ENCODE measurements around the gene NOXA1.

The NOXA1 gene

GRCh38 chr9:137396634-137397367 lies 26.4 kb upstream of the NOXA1 start:
- Histone ChIP-seq H3K4me3 (ENCODE audit: low read depth, low read length) (no peak overlapping the region), H3K27ac (peak overlapping the region; percentile 42), H3K27me3 (replicated peaks) (no peaks in the 10 kb centered on the region), H3K36me3 (replicated peaks) (no peaks in the 10 kb centered on the region)
- TF ChIP-seq, protein P1, sequence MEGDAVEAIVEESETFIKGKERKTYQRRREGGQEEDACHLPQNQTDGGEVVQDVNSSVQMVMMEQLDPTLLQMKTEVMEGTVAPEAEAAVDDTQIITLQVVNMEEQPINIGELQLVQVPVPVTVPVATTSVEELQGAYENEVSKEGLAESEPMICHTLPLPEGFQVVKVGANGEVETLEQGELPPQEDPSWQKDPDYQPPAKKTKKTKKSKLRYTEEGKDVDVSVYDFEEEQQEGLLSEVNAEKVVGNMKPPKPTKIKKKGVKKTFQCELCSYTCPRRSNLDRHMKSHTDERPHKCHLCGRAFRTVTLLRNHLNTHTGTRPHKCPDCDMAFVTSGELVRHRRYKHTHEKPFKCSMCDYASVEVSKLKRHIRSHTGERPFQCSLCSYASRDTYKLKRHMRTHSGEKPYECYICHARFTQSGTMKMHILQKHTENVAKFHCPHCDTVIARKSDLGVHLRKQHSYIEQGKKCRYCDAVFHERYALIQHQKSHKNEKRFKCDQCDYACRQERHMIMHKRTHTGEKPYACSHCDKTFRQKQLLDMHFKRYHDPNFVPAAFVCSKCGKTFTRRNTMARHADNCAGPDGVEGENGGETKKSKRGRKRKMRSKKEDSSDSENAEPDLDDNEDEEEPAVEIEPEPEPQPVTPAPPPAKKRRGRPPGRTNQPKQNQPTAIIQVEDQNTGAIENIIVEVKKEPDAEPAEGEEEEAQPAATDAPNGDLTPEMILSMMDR (IDR thresholded peaks at IDR 0.05; ENCODE audit: low read depth, low read length, missing control alignments), result no peak
- in situ Hi-C loops (cut with HindIII; ENCODE audit: low pct_ligation_motif_present, low sequenced_read_pairs), result no loop called here
- no peak for DNase-seq

GRCh38 chr9:137397675-137398423 lies 25.3 kb upstream of the NOXA1 start:
- in situ Hi-C loops (cut with HindIII; ENCODE audit: low pct_ligation_motif_present, low sequenced_read_pairs), result no loop called here
- no peak for DNase-seq
- no peaks in the 10 kb centered on the region for H3K36me3 ChIP-seq (replicated peaks)
- H3K27ac ChIP-seq, result no peak overlapping the region
- no peak overlapping the region for H3K4me3 ChIP-seq (ENCODE audit: low read depth, low read length)
- no peaks in the 10 kb centered on the region for H3K27me3 ChIP-seq (replicated peaks)
- TF ChIP-seq, protein P1 (IDR thresholded peaks at IDR 0.05; ENCODE audit: low read depth, low read length, missing control alignments), result no peak

DNA sequence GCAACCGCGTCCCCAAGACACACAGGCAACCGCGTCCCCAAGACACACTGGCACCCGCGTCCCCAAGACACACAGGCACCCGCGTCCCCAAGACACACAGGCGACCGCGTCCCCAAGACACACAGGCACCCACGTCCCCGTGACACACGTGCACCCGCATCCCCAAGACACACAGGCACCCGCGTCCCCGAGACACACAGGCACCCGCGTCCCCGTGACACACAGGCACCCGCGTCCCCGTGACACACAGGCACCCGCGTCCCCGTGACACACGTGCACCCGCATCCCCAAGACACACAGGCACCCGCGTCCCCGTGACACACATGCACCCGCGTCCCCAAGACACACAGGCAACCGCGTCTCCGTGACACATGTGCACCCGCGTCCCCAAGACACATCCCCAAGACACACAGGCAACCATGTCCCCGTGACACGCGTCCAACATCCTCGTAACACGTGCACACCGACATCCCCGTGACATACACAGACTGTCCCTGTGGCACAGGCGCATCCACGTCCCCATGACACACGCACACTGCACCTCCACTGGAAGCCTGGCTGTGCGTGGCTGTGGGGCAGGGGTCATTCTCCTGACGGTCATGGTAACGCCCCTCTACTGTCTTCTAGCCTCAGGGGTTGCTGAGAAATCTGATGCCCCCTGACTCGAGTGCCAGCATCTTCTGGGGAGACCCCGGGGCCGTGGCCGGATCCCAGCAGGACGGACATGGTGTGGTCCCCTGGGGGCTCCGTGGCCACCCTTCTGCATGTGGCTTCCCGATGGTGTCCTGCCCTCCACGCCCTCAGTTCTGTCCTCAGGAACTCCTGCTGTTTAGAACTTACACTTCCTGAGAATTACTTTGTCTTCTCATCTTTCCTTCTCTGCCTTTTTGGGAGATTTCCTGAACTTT lies 24.4 kb upstream of the NOXA1 start:
- no peaks in the 10 kb centered on the region for H3K36me3 ChIP-seq (replicated peaks)
- no peak overlapping the region for H3K27ac ChIP-seq
- in situ Hi-C loops (cut with HindIII; ENCODE audit: low pct_ligation_motif_present, low sequenced_read_pairs), result no loop called here
- no peak overlapping the region for H3K4me3 ChIP-seq (ENCODE audit: low read depth, low read length)
- TF ChIP-seq, protein P1 (IDR thresholded peaks at IDR 0.05; ENCODE audit: low read depth, low read length, missing control alignments), result no peak
- DNase-seq, result no peak
- no peaks in the 10 kb centered on the region for H3K27me3 ChIP-seq (replicated peaks)

DNA sequence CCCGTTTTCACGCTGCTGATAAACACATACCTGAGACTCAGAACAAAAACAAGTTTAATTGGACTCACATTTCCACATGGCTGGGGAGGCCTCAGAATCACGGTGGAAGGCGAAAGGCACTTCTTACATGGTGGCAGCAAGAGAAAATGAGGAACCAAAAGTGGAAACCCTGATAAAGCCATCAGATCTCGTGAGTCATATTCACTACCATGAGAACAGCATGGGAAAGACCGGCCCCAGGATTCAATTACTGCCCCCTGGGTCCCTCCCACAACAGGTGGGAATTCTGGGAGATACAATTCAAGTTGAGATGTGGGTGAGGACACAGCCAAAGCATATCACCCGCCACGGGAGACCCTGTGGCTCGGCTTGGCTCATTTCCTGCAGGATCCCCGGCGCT lies 20.4 kb upstream of the NOXA1 start:
- Histone ChIP-seq H3K27ac (no peak overlapping the region), H3K4me3 (ENCODE audit: low read depth, low read length) (no peak overlapping the region), H3K27me3 (replicated peaks) (no peaks in the 10 kb centered on the region), H3K36me3 (replicated peaks) (no peaks in the 10 kb centered on the region)
- no peak for DNase-seq
- TF ChIP-seq, protein P1 (IDR thresholded peaks at IDR 0.05; ENCODE audit: low read depth, low read length, missing control alignments), result no peak
- in situ Hi-C loops (cut with HindIII; ENCODE audit: low pct_ligation_motif_present, low sequenced_read_pairs), result no loop called here

GRCh38 chr9:137403269-137403668 lies 19.9 kb upstream of the NOXA1 start:
- TF ChIP-seq, protein P1 (IDR thresholded peaks at IDR 0.05; ENCODE audit: low read depth, low read length, missing control alignments), result no peak
- no peaks in the 10 kb centered on the region for H3K36me3 ChIP-seq (replicated peaks)
- in situ Hi-C loops (cut with HindIII; ENCODE audit: low pct_ligation_motif_present, low sequenced_read_pairs), result no loop called here
- no peaks in the 10 kb centered on the region for H3K27me3 ChIP-seq (replicated peaks)
- DNase-seq, result no peak
- H3K27ac ChIP-seq, result no peak overlapping the region
- no peak overlapping the region for H3K4me3 ChIP-seq (ENCODE audit: low read depth, low read length)

Measured in brain microvascular endothelial cell (primary cell).